ENCODE results near the gene ZNF692.

Gene ZNF692

DNA sequence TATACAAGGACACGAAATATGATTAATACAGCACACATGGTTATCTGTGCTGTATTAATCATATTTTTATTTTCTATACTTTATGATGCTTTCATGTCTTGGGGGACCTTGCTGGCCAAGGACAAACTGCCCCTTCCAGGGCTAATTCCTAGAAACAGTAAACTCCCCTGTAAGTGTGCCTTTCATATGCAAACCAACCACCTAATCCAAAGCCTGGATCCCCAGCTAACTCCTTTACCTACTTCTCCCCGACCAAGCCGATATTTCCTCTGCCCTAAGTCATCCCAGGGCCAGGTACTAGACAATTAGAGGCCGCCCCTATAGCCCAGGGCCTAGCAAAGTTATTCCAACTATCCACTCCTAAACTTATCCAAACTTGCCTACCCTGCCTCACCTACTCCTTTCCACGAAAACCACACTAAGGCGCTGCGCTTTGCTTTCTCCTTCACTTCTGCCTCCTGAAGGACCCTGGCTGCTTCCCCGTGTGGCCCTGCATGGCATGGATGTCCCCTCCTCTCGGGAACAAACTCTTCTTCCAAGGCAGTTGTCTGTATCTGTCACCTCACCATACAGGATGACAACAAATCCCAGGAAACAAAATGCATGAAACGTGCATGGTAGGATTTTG lies 43.4 kb downstream of the ZNF692 start:
- Histone ChIP-seq H3K27me3 (ENCODE audit: control insufficient read depth, insufficient read depth, low read length) (no peaks in the 10 kb centered on the region), H3K27ac (ENCODE audit: low read depth, low read length) (no peak overlapping the region), H3K4me3 (ENCODE audit: low read depth, low read length) (no peak overlapping the region), H3K4me1 (ENCODE audit: control insufficient read depth, insufficient read depth, low read length) (peaks cover 8% of the 10 kb centered on the region; the same call in 1 of the 2 replicates), H3K36me3 (ENCODE audit: control insufficient read depth, insufficient read depth, low read length) (peaks cover 72% of the 10 kb centered on the region), H3K9ac (ENCODE audit: low read depth, low read length) (no peak overlapping the region), H3K9me3 (ENCODE audit: control insufficient read depth, insufficient read depth, low read length) (no peaks in the 10 kb centered on the region)

GRCh38 chr1:248814351-248814750 lies 44.5 kb downstream of the ZNF692 start:
- Histone ChIP-seq H3K9ac (ENCODE audit: low read depth, low read length) (no peak overlapping the region), H3K4me3 (ENCODE audit: low read depth, low read length) (no peak overlapping the region), H3K4me1 (ENCODE audit: control insufficient read depth, insufficient read depth, low read length) (peaks cover 8% of the 10 kb centered on the region; the same call in 1 of the 2 replicates), H3K27ac (ENCODE audit: low read depth, low read length) (no peak overlapping the region), H3K9me3 (ENCODE audit: control insufficient read depth, insufficient read depth, low read length) (no peaks in the 10 kb centered on the region), H3K27me3 (ENCODE audit: control insufficient read depth, insufficient read depth, low read length) (no peaks in the 10 kb centered on the region), H3K36me3 (ENCODE audit: control insufficient read depth, insufficient read depth, low read length) (peaks cover 65% of the 10 kb centered on the region)

- Histone ChIP-seq H3K27me3 (ENCODE audit: control insufficient read depth, insufficient read depth, low read length) (no peaks in the 10 kb centered on the region), H3K4me3 (ENCODE audit: low read depth, low read length) (no peak overlapping the region), H3K9ac (ENCODE audit: low read depth, low read length) (no peak overlapping the region), H3K36me3 (ENCODE audit: control insufficient read depth, insufficient read depth, low read length) (peaks cover 60% of the 10 kb centered on the region), H3K9me3 (ENCODE audit: control insufficient read depth, insufficient read depth, low read length) (no peaks in the 10 kb centered on the region), H3K4me1 (ENCODE audit: control insufficient read depth, insufficient read depth, low read length) (peaks cover under 1% of the 10 kb centered on the region; the same call in 1 of the 2 replicates), H3K27ac (ENCODE audit: low read depth, low read length) (no peak overlapping the region)
These were observed 45.3 kb downstream of the ZNF692 start for GRCh38 chr1:248813546-248813945.

- H3K36me3 ChIP-seq (ENCODE audit: control insufficient read depth, insufficient read depth, low read length) = peaks cover 59% of the 10 kb centered on the region
- H3K27me3 ChIP-seq (ENCODE audit: control insufficient read depth, insufficient read depth, low read length) = no peaks in the 10 kb centered on the region
- no peaks in the 10 kb centered on the region; the same call in 1 of the 2 replicates for H3K4me1 ChIP-seq (ENCODE audit: control insufficient read depth, insufficient read depth, low read length)
- H3K27ac ChIP-seq (ENCODE audit: low read depth, low read length) = no peak overlapping the region
- H3K4me3 ChIP-seq (ENCODE audit: low read depth, low read length) = no peak overlapping the region
- H3K9ac ChIP-seq (ENCODE audit: low read depth, low read length) = no peak overlapping the region
- no peaks in the 10 kb centered on the region for H3K9me3 ChIP-seq (ENCODE audit: control insufficient read depth, insufficient read depth, low read length)
These were observed 46.0 kb downstream of the ZNF692 start for GRCh38 chr1:248812736-248813425.

GRCh38 chr1:248811514-248812490 lies 47.1 kb downstream of the ZNF692 start:
- Histone ChIP-seq H3K27me3 (ENCODE audit: control insufficient read depth, insufficient read depth, low read length) (no peaks in the 10 kb centered on the region), H3K9ac (ENCODE audit: low read depth, low read length) (no peak overlapping the region), H3K27ac (ENCODE audit: low read depth, low read length) (no peak overlapping the region), H3K4me1 (ENCODE audit: control insufficient read depth, insufficient read depth, low read length) (no peaks in the 10 kb centered on the region; the same call in 1 of the 2 replicates), H3K9me3 (ENCODE audit: control insufficient read depth, insufficient read depth, low read length) (no peaks in the 10 kb centered on the region), H3K4me3 (ENCODE audit: low read depth, low read length) (no peak overlapping the region), H3K36me3 (ENCODE audit: control insufficient read depth, insufficient read depth, low read length) (peaks cover 53% of the 10 kb centered on the region)

GRCh38 chr1:248810727-248811513 lies 48.0 kb downstream of the ZNF692 start:
- peaks cover 44% of the 10 kb centered on the region for H3K36me3 ChIP-seq (ENCODE audit: control insufficient read depth, insufficient read depth, low read length)

GRCh38 chr1:248810000-248810726 lies 48.7 kb downstream of the ZNF692 start:
- Histone ChIP-seq H3K9me3 (ENCODE audit: control insufficient read depth, insufficient read depth, low read length) (peaks cover 8% of the 10 kb centered on the region), H3K4me1 (ENCODE audit: control insufficient read depth, insufficient read depth, low read length) (no peaks in the 10 kb centered on the region; the same call in 1 of the 2 replicates), H3K4me3 (ENCODE audit: low read depth, low read length) (no peak overlapping the region), H3K9ac (ENCODE audit: low read depth, low read length) (no peak overlapping the region), H3K27ac (ENCODE audit: low read depth, low read length) (no peak overlapping the region), H3K27me3 (ENCODE audit: control insufficient read depth, insufficient read depth, low read length) (no peaks in the 10 kb centered on the region), H3K36me3 (ENCODE audit: control insufficient read depth, insufficient read depth, low read length) (peaks cover 40% of the 10 kb centered on the region)

More at GRCh38 chr1:248810727-248811513, 48.0 kb downstream of the ZNF692 start:
- Histone ChIP-seq H3K27me3 (ENCODE audit: control insufficient read depth, insufficient read depth, low read length) (no peaks in the 10 kb centered on the region), H3K27ac (ENCODE audit: low read depth, low read length) (no peak overlapping the region), H3K4me1 (ENCODE audit: control insufficient read depth, insufficient read depth, low read length) (no peaks in the 10 kb centered on the region; the same call in 1 of the 2 replicates), H3K4me3 (ENCODE audit: low read depth, low read length) (no peak overlapping the region), H3K9me3 (ENCODE audit: control insufficient read depth, insufficient read depth, low read length) (peaks cover under 1% of the 10 kb centered on the region; the same call in 1 of the 2 replicates), H3K9ac (ENCODE audit: low read depth, low read length) (no peak overlapping the region)

DNA sequence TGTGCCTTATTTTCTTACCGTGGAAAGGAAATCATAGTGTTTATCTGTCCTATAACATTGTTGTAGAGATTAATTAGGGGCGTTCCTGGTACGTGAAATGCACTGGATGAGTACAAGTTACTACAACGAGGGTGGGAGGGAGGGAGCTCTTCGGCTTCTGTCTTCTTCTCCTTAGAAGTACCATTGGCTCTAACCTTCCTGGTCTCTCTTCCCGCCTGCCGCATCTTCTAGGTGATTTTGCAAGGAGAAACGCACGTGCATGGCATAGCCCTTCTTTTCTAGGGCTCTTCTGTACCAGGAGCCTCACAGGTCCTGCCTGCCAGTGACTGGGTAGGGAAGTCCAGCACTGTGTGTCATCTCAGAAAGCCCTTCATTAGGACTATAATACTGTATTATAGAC lies 50.0 kb downstream of the ZNF692 start:
- Histone ChIP-seq H3K36me3 (ENCODE audit: control insufficient read depth, insufficient read depth, low read length) (peaks cover 27% of the 10 kb centered on the region), H3K9ac (ENCODE audit: low read depth, low read length) (no peak overlapping the region), H3K4me1 (ENCODE audit: control insufficient read depth, insufficient read depth, low read length) (no peaks in the 10 kb centered on the region), H3K9me3 (ENCODE audit: control insufficient read depth, insufficient read depth, low read length) (peaks cover 17% of the 10 kb centered on the region), H3K27me3 (ENCODE audit: control insufficient read depth, insufficient read depth, low read length) (no peaks in the 10 kb centered on the region), H3K27ac (ENCODE audit: low read depth, low read length) (no peak overlapping the region), H3K4me3 (ENCODE audit: low read depth, low read length) (no peak overlapping the region)

DNA sequence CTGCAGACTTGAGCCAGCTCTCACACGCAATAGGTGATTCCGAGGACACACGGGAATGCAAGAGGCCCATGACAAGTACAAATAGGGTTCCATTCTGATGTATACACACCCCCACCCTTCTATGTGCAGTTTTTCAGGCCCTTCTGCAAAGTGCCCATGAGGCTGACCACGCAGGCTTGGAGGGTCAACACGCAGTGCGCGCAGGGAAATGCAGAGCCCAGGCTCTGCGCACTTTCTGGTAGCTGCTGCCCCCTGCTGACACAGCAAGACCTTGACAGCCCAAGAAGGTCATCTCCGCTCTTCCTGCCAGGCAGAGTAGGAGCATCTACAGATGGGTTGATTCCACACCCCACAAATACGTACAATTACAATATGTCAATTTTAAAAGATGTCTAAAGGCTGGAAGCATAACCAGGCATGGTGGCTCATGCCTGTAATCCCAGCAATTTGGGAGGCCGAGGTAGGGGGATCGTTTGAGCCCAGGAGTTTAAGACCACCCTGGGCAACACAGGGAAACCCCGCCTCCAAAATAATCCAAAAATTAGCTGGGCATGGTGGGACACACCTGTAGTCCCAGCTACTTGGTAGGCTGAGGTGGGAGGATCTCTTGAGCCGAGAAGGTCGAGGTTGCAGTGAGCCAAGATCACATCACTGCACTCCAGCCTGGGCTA lies 51.7 kb downstream of the ZNF692 start:
- Histone ChIP-seq H3K27me3 (ENCODE audit: control insufficient read depth, insufficient read depth, low read length) (no peaks in the 10 kb centered on the region), H3K27ac (ENCODE audit: low read depth, low read length) (no peak overlapping the region), H3K4me1 (ENCODE audit: control insufficient read depth, insufficient read depth, low read length) (no peaks in the 10 kb centered on the region), H3K9ac (ENCODE audit: low read depth, low read length) (no peak overlapping the region), H3K36me3 (ENCODE audit: control insufficient read depth, insufficient read depth, low read length) (peaks cover 11% of the 10 kb centered on the region; the same call in 1 of the 2 replicates), H3K4me3 (ENCODE audit: low read depth, low read length) (no peak overlapping the region), H3K9me3 (ENCODE audit: control insufficient read depth, insufficient read depth, low read length) (peaks cover 29% of the 10 kb centered on the region)
